Erythroblast (primary cell): Measurements from ENCODE around the gene FBXL15.

ENCODE experiments used
- GATA1 ChIP-seq: IDR thresholded peaks from 2 replicates; pipeline ENCODE4 v1.6.1; 2011; ENCODE audit warnings: low read depth, mild to moderate bottlenecking, control low read depth, low read length, moderate library complexity
- POLR2A ChIP-seq: IDR thresholded peaks from 2 replicates; pipeline ENCODE4 v1.6.1; 2011; ENCODE audit warnings: mild to moderate bottlenecking, low read length

DNA sequence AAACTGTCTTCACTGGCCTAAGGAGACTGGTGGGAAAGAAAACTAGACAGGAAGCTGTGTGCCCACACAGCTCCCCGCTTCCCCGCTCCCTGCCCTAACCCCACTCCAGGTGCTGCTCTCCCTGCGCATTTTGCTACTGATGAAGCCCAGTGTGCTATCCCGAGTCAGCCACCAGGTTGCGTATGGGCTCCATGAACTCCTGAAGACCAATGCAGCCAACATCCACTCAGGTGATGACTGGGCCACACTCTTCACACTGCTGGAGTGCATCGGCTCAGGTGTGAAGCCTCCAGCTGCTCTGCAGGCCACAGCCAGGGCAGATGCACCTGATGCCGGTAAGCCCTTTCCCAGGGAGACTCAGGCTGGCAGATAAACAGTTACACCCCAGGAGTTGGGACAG lies 45.4 kb upstream of the FBXL15 start:
- TF ChIP-seq POLR2A = no peak
- no peak for TF ChIP-seq GATA1
